Parathyroid adenoma (tissue), 2 donors: ENCODE data around the gene RBBP8NL.

ENCODE experiments used
- H2AFZ ChIP-seq: fragments of 300-600 bp; sonication (generic); one replicate; pipeline ENCODE4 v1.7.0; 2017; ENCODE audit warnings: antibody characterized with exemption, mild to moderate bottlenecking
- H3K27ac ChIP-seq: fragments of 300-600 bp; sonication (generic); one replicate; pipeline ENCODE4 v1.7.0; 2017
- H3K27me3 ChIP-seq: fragments of 300-600 bp; sonication (generic); one replicate; pipeline ENCODE4 v1.7.0; 2017; ENCODE audit warnings: low read length; ENCODE audit not compliant: control insufficient read depth, insufficient read depth
- H3K36me3 ChIP-seq: fragments of 300-600 bp; sonication (generic); one replicate; pipeline ENCODE4 v1.7.0; 2017; ENCODE audit warnings: low read length; ENCODE audit not compliant: control insufficient read depth, insufficient read depth
- H3K4me1 ChIP-seq: fragments of 300-600 bp; sonication (generic); one replicate; pipeline ENCODE4 v1.7.0; 2017; ENCODE audit warnings: control low read depth
- H3K4me2 ChIP-seq: fragments of 300-600 bp; sonication (generic); one replicate; pipeline ENCODE4 v1.7.0; 2017; ENCODE audit warnings: low read length
- H3K4me3 ChIP-seq: fragments of 300-600 bp; sonication (generic); one replicate; pipeline ENCODE4 v1.7.0; 2017; ENCODE audit warnings: low read depth, low read length
- H3K79me2 ChIP-seq: fragments of 300-600 bp; sonication (generic); one replicate; pipeline ENCODE4 v1.7.0; 2017; ENCODE audit warnings: control low read depth
- H3K9ac ChIP-seq: fragments of 300-600 bp; sonication (generic); one replicate; pipeline ENCODE4 v1.7.0; 2017; ENCODE audit warnings: mild to moderate bottlenecking
- H3K9me3 ChIP-seq: fragments of 300-600 bp; sonication (generic); one replicate; pipeline ENCODE4 v1.7.0; 2017; ENCODE audit warnings: low read length; ENCODE audit not compliant: control insufficient read depth
- TF ChIP-seq, protein P1 (sequence below): fragments of 300-600 bp; sonication (generic); IDR thresholded peaks from one replicate; pipeline ENCODE4 v1.7.0; 2017; ENCODE audit warnings: antibody characterized with exemption, mild to moderate bottlenecking
- donor health status: primary hyperparathyroidism.

Gene RBBP8NL

DNA sequence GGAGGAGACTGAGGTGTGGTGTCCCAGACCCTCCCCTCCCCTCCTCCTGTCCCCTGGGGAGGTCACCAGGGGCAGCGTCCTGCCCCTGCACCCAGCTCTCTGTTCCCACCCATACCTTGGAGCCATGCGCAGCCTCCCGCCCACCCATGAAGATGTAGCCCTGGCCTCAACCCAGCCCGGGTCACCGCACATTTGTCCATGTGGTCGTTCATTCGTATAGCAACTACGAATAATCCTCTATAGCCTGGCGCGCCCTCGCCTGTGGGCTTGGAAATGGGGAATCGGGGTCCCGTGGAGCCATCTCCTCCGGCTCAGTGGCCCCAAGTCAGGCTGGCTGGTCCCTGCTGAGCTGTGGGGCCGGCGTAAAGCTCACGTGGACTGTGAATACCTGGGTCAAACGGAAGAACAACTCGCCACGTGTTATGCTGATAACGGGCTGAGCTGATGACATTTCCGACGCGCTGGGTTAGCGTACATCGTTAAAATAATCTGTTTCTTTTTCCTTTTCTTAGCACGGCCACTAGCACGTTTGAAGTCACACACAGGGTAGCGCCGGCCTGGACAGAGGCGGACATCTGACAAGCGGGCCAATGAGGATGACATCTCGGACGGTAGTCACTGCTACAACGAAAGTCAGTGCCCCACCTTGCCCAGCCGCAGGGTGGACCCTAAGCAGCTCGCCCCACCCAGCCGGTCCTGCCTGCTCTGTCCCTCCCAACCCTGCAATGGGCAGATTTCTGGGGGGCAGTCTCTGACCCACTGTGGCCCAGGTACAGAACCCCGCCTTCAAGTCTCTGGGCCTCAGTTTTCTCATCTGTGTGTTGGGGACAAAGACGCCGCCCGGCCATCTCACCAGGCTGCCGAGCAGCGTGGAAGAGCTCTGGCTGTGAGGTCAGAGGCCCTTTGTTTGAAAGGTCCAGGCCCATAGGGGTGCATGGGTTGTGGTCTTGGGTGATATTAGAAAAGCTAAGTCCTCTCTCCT, 19.8 kb upstream of the RBBP8NL start:
- H3K27ac ChIP-seq = no peak overlapping the region
- no peak overlapping the region for H3K4me2 ChIP-seq
- H2AFZ ChIP-seq = no peak overlapping the region
- H3K9me3 ChIP-seq = no peaks in the 10 kb centered on the region
- TF ChIP-seq, protein P1, sequence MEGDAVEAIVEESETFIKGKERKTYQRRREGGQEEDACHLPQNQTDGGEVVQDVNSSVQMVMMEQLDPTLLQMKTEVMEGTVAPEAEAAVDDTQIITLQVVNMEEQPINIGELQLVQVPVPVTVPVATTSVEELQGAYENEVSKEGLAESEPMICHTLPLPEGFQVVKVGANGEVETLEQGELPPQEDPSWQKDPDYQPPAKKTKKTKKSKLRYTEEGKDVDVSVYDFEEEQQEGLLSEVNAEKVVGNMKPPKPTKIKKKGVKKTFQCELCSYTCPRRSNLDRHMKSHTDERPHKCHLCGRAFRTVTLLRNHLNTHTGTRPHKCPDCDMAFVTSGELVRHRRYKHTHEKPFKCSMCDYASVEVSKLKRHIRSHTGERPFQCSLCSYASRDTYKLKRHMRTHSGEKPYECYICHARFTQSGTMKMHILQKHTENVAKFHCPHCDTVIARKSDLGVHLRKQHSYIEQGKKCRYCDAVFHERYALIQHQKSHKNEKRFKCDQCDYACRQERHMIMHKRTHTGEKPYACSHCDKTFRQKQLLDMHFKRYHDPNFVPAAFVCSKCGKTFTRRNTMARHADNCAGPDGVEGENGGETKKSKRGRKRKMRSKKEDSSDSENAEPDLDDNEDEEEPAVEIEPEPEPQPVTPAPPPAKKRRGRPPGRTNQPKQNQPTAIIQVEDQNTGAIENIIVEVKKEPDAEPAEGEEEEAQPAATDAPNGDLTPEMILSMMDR = no peak
- H3K4me1 ChIP-seq = no peaks in the 10 kb centered on the region
- H3K9ac ChIP-seq = no peak overlapping the region
- no peak overlapping the region for H3K4me3 ChIP-seq
- no peaks in the 10 kb centered on the region for H3K27me3 ChIP-seq
- H3K36me3 ChIP-seq = no peaks in the 10 kb centered on the region
- no peaks in the 10 kb centered on the region for H3K79me2 ChIP-seq

DNA sequence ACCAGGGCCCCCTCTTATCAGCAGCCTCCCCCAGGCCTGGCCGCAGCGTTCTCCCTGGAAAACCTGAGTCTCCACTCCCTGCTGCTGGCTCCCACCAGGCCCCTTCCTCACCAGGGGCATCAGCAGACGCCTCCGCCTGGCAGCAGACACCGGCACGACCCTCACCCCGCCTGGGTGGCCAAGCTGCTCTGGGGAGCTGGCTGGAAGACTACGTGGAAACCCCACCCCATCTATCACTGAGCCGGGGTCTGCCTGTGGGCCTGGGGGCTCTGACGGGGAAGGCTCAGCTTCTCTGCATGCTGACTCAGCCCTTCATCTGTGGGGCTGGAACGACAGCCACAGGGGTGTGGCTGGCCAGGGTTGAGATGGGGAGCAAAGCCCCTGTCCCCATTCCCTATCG, 19.1 kb upstream of the RBBP8NL start:
- Histone ChIP-seq H3K9me3 (no peaks in the 10 kb centered on the region), H3K4me2 (no peak overlapping the region), H3K4me1 (no peaks in the 10 kb centered on the region), H3K79me2 (no peaks in the 10 kb centered on the region), H3K27ac (no peak overlapping the region), H3K4me3 (no peak overlapping the region), H3K9ac (no peak overlapping the region), H2AFZ (no peak overlapping the region), H3K27me3 (no peaks in the 10 kb centered on the region), H3K36me3 (no peaks in the 10 kb centered on the region)
- TF ChIP-seq, protein P1 = no peak

DNA sequence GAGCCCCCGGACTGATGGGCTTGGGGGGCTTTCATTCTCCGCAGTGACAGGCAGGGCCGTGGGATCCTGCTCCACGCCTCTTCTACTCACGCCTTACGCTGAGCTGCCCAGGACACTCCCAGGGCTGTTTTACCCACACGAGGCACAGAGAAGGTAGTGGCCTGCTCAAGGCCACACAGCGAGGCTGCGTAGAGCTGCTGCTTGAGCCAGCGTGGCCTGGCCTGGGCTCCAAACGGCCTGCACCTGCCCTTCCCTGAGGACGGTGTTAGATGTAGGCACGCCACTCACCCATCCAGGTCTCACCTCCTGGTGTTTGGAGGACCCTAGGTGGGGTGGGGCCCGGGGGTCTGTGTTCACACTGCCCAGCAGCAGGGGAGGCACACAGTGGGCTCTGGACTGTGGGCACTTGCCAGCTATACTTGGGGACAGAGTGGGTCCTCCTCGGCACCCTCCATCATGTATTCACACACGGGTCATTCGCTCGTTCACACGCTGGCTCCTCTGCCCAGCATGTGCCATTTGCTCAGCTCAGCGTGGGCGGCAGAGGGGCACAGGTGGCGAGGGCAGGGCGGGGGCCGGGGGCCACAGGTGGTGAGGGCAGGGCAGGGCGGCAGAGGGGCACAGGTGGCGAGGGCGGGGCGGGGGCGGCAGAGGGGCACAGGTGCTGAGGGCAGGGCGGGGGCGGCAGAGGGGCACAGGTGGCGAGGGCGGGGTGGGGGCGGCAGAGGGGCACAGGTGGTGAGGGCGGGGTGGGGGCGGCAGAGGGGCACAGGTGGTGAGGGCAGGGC, 18.4 kb upstream of the RBBP8NL start:
- no peaks in the 10 kb centered on the region for H3K27me3 ChIP-seq
- TF ChIP-seq, protein P1 = no peak

DNA sequence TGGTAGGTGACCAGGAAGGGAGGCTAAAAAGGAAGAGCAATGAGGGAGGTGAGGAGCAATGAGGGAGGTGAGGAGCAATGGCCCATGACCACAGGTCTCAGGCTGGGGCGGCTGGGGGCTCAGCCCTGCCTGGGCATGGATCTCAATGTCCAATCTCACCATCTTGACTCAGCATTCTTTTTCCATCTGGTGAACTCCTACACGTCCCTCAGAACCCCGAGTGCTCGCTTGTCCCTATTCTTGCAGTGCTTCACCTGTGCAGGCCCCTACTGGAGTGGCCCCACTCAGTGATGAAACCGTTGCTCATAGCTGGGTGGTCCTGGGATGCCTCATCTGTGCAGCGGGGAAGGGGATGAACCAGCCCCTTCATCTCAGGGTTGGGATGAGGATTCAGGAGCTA, 16.9 kb upstream of the RBBP8NL start:
- H3K4me1 ChIP-seq = no peaks in the 10 kb centered on the region
- H3K79me2 ChIP-seq = no peaks in the 10 kb centered on the region
- H3K4me3 ChIP-seq = no peak overlapping the region
- no peak overlapping the region for H3K4me2 ChIP-seq
- TF ChIP-seq, protein P1 = no peak
- no peak overlapping the region for H3K9ac ChIP-seq
- no peaks in the 10 kb centered on the region for H3K9me3 ChIP-seq
- H3K27me3 ChIP-seq = no peaks in the 10 kb centered on the region
- no peaks in the 10 kb centered on the region for H3K36me3 ChIP-seq
- no peak overlapping the region for H2AFZ ChIP-seq
- H3K27ac ChIP-seq = no peak overlapping the region

More for the DNA sequence above, 18.4 kb upstream of the RBBP8NL start:
- Histone ChIP-seq H3K9me3 (no peaks in the 10 kb centered on the region), H3K4me2 (no peak overlapping the region), H3K4me3 (no peak overlapping the region), H2AFZ (no peak overlapping the region), H3K4me1 (no peaks in the 10 kb centered on the region), H3K79me2 (no peaks in the 10 kb centered on the region), H3K27ac (no peak overlapping the region), H3K36me3 (no peaks in the 10 kb centered on the region), H3K9ac (no peak overlapping the region)
